GM12864 (cell line): ENCODE results near the gene ZC3H11A.
"Not testable (repeated sequence)": the region's sequence is repeated elsewhere in the genome, so short reads cannot be mapped to it uniquely, and the experiment has no call there.

Experiments
- DNase-seq: peaks from one replicate; pipeline ENCODE4 v3.0.0-alpha.2; 2011; ENCODE audit warnings: low read depth
- H3K4me3 ChIP-seq: 2 replicates; pipeline ENCODE4 v1.5.1; 2011; ENCODE audit warnings: mild to moderate bottlenecking, low read depth, low read length, control low read depth
- CTCF ChIP-seq: IDR thresholded peaks from 2 replicates; pipeline ENCODE4 v1.5.1; 2011; ENCODE audit warnings: low read depth, mild to moderate bottlenecking, moderate library complexity, low read length, control low read depth, inconsistent platforms; ENCODE audit errors: missing control alignments

The ZC3H11A gene

DNA sequence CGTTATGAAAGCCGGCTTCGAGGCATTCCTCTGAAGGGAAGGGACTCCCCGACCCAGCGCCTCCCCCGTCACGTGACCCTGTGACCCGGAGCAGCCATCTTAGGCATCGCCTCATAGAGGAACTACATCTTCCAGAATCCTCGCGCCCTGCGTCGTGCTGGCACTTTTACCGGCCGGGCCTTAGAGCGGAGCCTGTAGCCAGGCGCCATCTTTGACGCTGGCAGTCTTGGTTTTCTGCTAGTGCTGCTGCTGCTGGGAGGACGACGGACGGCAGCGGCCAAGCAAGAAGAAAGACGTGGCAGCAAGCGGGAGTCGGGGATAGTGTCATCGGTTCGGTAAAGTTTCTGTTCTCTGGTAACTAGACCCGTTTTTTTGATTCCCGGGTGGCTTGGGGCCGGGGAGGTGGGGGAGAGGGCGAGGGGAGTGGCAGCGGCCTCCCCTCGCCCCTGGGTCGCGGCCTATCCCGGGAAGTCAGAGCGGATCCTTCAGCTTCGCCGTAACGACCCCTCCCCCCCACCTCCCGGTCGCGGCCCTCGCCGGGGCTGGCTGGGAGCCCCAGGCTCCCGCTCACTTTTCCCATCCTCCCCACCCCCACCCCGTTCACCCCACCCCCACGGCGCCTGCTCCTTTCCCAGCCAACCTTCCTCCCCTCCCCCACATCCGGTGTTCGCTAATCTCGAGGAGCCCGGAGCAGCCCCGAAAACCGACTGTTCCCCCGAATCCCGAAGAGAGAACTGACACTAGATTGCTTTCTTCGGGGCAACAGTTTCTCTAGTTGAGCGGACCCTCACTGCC, at the start of gene ZC3H11A, which contains the start of gene ZBED6:
TSS of gene ZC3H11A (plus strand) at position 183 of the 795 bp plus-strand sequence. CDS start 21,448 bp downstream, outside the sequence.
TSS of gene ZBED6 (plus strand) at position 183 of the 795 bp plus-strand sequence. CDS start 1,900 bp downstream, outside the sequence.
- peak; percentile 96 for DNase-seq
- H3K4me3 ChIP-seq, result peak within 1 kb of the TSS; percentile 90
- no peak for TF ChIP-seq CTCF

DNA sequence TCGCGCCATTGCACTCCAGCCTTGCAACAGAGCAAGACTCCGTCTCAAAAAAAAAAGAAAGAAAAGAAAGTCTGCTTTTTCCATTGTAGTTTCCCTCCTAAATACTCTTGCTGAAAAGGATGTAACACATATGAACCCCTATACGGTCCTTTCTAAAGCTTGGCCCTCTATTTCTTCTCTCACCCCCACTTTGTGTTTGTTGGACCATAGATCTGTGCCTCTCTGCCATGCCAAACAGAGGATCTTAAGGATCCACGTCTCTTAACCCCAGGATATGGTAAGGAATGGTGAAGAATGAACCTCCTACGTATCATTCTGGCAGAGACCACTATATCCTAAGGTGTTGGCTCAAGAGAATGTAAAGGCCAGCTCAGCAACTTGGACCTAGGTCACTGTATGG, 49.1 kb upstream of the ZC3H11A start:
- no peak for TF ChIP-seq CTCF
- no peak overlapping the region for H3K4me3 ChIP-seq
- DNase-seq, result no peak

- H3K4me3 ChIP-seq, result no peak overlapping the region
- no peak for TF ChIP-seq CTCF
- no peak for DNase-seq
Observed at GRCh38 chr1:203751051-203751450, 44.4 kb upstream of the ZC3H11A start.

DNA sequence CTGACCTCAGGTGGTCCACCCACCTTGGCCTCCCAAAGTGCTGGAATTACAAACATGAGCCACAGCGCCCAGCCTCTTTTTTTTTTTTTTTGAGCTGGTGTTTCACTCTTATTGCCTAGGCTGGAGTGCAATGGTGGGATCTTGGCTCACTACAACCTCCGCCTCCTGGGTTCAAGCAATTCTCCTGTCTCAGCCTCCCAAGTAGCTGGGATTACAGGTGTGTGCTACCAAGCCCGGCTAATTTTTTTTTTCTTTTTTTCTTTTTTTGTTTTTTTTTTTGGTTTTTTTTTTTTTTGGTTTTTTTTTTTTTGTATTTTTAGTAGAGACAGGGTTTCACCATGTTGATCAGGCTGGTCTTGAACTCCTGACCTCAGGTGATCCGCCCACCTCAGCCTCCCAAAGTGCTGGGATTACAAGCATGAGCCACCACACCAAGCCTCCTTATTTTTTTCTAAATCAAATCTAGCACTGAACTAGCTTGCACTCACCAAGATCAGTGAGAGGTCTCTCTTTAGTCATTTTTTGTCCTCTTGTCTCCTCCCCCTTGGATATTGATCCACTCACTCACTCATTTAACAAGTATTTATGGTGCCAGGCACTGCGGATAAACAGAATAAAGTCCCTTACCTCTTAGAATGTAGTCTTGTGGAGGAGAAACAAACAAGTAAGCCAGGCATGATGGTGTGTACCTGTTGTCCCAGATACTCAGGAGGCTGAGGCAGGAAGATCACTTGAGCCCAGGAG, 43.6 kb upstream of the ZC3H11A start:
- not testable (repeated sequence) for DNase-seq, H3K4me3 ChIP-seq

GRCh38 chr1:203754455-203754864, 41.0 kb upstream of the ZC3H11A start:
- H3K4me3 ChIP-seq, result peak overlapping the region; percentile 37
- TF ChIP-seq CTCF, result no peak
- peak; percentile 85 for DNase-seq

DNA sequence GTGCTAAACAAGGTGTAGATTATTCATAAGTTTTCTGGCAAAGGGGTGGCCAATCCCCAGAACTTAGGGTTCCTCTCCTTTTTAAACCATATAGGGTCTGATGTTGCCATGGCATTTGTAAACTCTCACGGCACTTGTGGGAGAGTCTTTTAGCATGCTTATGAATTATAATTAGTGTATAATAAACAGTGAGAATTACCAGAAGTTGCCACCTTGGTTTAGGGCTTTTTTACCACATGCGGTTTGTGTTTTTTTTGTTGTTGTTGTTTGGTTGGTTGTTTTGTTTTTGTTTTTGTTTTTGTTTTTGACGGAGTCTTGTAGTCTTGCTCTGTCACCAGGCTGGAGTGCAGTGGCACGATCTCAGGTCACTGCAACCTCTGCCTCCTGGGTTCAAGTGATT, 39.4 kb upstream of the ZC3H11A start:
- no peak overlapping the region for H3K4me3 ChIP-seq
- no peak for DNase-seq
- no peak for TF ChIP-seq CTCF

DNA sequence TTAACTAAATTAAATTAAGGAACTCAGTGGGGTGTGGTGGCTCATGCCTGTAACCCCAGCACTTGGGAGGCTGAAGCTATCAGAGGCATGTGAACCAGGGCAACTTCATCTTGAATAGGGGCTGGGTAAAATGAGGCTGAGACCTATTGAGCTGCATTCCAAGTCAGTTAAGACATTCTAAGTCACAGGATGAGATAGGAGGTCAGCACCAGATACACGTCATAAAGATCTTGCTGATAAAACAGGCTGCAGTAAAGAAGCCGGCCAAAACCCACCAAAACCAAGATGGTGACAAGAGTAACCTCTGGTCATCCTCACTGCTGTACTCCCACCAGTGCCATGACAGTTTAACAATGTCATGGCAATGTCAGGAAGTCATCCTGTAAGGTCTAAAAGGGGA, 36.7 kb upstream of the ZC3H11A start:
- not testable (repeated sequence) for DNase-seq, H3K4me3 ChIP-seq
